ENCODE results near the gene FAM9C. TPM values are rescaled to one million over a fixed set of nuclear protein-coding genes. Genes with fewer than 3 reads are reported as not detected.
"Not testable (repeated sequence)": the region's sequence is repeated elsewhere in the genome, so short reads cannot be mapped to it uniquely, and the experiment has no call there.

Gene FAM9C
- total RNA-seq, 1 donor = not detected

DNA sequence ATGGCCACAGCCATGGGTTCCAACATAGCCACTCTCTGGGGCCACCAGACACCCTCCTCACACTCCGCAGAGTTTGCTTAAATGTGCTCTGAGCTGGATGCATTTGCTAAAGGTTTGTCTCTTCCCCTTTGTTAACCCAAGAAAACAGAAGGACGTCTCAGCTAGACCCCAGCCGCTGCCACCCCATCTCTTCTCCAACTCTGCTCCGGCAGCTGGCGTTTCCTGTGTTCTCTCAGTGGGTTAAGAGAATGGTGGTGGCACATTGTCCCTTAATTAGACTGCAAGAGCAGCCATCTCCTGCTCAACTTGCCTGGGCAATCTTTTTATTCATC is 43.7 kb upstream of the FAM9C start:
- DNase-seq (ENCODE audit: low read depth) = no peak
- TF ChIP-seq CTCF (IDR thresholded peaks at IDR 0.05; ENCODE audit: insufficient read depth, low read length) = no peak
- H3K4me3 ChIP-seq (ENCODE audit: low read depth, low read length) = no peak overlapping the region

DNA sequence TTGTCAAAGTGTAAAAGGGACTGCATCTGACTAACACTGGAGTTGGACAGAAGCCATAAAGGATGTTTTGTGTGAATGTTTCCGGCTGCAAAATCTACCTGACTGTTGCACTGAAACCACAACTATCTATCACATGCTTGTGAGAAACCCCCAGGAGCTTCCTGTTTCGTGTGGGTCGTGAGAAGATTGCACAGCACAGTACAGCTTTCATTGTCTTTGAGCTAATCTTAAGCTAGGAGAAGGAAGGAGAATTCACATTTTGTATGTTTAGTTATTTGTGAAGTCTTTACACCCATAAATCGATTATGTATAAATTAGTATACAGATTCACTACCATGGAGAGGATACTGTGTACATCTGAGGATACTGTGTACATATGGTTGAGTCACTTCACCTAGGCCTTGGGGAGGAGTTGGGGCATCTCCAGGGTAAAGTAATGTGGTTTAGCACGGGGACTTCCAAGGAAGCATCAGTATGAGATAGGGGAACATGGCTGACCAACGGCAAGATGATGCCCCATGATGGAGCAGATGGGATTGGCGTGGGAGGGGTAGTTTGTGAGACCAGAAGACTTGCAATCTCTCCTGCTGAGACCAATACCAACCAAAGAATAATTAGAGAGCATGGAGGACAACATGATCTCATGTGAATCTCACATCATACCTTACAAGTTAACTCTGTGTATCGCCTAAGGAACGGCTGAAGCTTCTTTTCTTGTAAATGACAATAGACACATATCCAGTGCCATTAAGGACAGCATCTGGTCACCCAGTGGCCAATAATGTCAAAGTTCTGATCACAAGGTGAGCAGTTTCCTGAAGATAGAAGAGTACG is 43.1 kb upstream of the FAM9C start:
- no peak for TF ChIP-seq CTCF (IDR thresholded peaks at IDR 0.05; ENCODE audit: insufficient read depth, low read length)
- no peak overlapping the region for H3K4me3 ChIP-seq (ENCODE audit: low read depth, low read length)
- DNase-seq (ENCODE audit: low read depth) = peak; percentile 31

DNA sequence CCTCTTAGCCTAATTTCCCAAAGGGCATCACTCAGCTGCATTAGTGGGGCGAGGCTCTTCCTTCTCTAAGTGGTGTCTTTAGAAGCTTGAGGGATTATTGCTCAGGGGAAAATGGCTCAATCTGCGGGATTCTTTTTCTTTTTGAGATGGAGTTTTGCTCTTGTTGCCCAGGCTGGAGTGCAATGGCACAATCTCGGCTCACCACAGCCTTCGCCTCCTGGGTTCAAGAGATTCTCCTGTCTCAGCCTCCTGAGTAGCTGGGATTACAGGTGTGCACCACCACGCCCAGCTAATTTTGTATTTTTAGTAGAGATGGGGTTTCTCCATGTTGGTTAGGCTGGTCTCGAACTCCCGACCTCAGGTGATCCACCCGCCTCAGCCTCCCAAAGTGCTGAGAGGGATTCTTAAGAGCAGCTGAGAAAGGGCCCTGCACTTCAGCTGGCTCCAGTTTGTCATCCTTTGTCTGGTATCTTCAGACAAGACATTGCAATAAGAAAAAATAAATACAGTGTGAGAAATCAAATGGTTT is 42.4 kb upstream of the FAM9C start:
- not testable (repeated sequence) for DNase-seq (ENCODE audit: low read depth); H3K4me3 ChIP-seq (ENCODE audit: low read depth, low read length)

GRCh38 chrX:13086076-13086475 is 41.7 kb upstream of the FAM9C start:
- no peak overlapping the region for H3K4me3 ChIP-seq (ENCODE audit: low read depth, low read length)
- no peak for TF ChIP-seq CTCF (IDR thresholded peaks at IDR 0.05; ENCODE audit: insufficient read depth, low read length)

GRCh38 chrX:13085526-13085925 is 41.1 kb upstream of the FAM9C start:
- no peak for TF ChIP-seq CTCF (IDR thresholded peaks at IDR 0.05; ENCODE audit: insufficient read depth, low read length)
- no peak overlapping the region for H3K4me3 ChIP-seq (ENCODE audit: low read depth, low read length)
- no peak for DNase-seq (ENCODE audit: low read depth)

More at GRCh38 chrX:13086076-13086475, 41.7 kb upstream of the FAM9C start:
- no peak for DNase-seq (ENCODE audit: low read depth)

- DNase-seq (ENCODE audit: low read depth) = no peak
- H3K4me3 ChIP-seq (ENCODE audit: low read depth, low read length) = no peak overlapping the region
- no peak for TF ChIP-seq CTCF (IDR thresholded peaks at IDR 0.05; ENCODE audit: insufficient read depth, low read length)
These were observed 40.2 kb upstream of the FAM9C start for GRCh38 chrX:13084611-13085010.

DNA sequence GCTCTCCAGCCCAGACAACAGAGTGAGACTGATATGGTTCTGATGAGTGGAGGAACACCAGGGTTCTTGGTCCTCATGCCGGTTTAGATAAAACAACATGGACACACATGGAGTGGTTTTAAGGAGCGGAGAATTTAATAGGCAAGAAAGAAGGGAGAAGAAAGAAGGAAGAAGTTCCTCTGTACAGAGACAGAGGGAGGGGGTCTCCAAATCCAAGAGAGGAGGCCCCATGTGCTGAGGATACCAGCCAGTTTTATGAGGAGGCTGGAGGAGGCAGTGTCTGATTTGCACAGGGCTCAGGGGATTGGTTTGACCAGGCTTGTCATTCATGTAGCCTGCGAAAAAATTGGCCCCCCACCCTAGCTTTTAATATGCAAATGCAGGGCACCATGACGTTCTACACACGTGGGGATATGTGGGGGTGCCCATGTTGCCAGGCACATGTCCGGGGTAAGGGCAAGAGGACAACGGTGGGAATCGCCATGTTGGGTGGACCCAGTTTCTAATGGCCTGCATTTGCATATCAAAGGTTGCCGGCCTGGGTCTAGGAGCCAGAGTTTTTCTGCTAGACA is 39.4 kb upstream of the FAM9C start:
- H3K4me3 ChIP-seq (ENCODE audit: low read depth, low read length); DNase-seq (ENCODE audit: low read depth): not testable (repeated sequence)
